T47D (cell line): ENCODE measurements around the gene XCR1.

Source experiments
- DNase-seq, 2 experiments: peaks; one replicate each; pipeline versions ENCODE4 v3.0.0 to v3.0.0-alpha.2; 2011 to 2012; ENCODE audit warnings: low read depth in 1 of 2, low spot score in 1 of 2
- JUND ChIP-seq: IDR thresholded peaks from 2 replicates; pipeline ENCODE4 v1.6.1; 2012; ENCODE audit warnings: low read depth
- in situ Hi-C: cut with HindIII; loops from 2 replicates; pipeline ENCODE4 v1.10.0; 2016; ENCODE audit warnings: low sequenced_read_pairs, low pct_unique_long_range_greater_than_20kb

The XCR1 gene

GRCh38 chr3:46027021-46027705, at the start of gene XCR1:
XCR1 (minus strand) TSS chr3:46027483; CDS start chr3:46021947, 5,536 bp downstream.
- no peak for DNase-seq
- in situ Hi-C loops, result no loop called here
- TF ChIP-seq JUND, result no peak

- in situ Hi-C loops, result no loop called here
- DNase-seq, result peak in 1 of 2 experiments; percentile 45
These were observed 49.3 kb upstream of the XCR1 start for GRCh38 chr3:46076606-46077005.

GRCh38 chr3:46075816-46076215, 48.5 kb upstream of the XCR1 start:
- in situ Hi-C loops, result no loop called here
- no peak for DNase-seq
- TF ChIP-seq JUND, result no peak

More at GRCh38 chr3:46076606-46077005, 49.3 kb upstream of the XCR1 start:
- TF ChIP-seq JUND, result no peak

- no peak for TF ChIP-seq JUND
- in situ Hi-C loops, result no loop called here
- DNase-seq, result no peak
These were observed 44.1 kb upstream of the XCR1 start for GRCh38 chr3:46071222-46071858.

DNA sequence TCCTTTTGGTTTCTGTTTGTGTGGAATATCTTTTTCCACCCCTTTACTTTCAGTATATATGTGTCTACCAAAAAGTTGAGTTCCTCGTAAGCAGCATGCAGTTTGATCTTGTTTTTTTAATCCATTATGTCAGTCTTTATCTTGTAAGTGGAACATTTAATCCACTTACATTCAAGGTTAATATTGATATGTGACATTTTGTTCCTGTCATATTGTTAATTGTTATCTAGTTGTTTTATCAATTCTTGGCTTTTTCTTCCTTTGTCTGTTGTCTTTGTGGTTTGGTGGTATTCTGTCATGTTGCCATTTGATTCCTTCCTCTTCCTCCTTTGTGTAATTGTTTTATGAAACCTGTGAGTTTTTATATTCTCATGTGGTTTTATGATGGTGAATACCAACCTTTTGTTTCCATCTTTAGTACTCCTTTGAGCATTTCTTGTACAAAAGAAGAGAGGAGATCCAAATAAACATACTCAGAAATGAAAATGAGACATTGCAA, 43.4 kb upstream of the XCR1 start:
- TF ChIP-seq JUND, result no peak
- DNase-seq, result no peak
- in situ Hi-C loops, result no loop called here

DNA sequence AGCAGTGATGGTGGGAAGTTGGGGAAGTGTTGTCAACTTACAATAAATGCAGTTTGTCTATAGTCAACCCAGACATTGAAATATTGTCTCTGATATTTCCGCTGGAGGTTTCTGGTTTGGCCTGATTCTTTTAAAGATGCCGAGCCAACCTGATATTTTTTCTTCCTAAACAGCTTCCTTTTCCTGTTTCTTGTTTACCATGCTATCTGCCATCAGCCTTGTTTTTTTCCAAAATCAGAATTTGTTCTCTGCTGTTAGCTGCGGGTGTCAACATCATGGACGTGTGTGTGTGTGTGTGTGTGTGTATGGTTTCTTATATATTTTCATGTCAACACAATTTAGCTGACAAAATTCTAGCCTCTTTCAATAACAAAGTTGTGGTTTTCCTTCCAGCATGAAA, 41.2 kb upstream of the XCR1 start:
- no peak for DNase-seq
- in situ Hi-C loops, result no loop called here
- TF ChIP-seq JUND, result no peak

DNA sequence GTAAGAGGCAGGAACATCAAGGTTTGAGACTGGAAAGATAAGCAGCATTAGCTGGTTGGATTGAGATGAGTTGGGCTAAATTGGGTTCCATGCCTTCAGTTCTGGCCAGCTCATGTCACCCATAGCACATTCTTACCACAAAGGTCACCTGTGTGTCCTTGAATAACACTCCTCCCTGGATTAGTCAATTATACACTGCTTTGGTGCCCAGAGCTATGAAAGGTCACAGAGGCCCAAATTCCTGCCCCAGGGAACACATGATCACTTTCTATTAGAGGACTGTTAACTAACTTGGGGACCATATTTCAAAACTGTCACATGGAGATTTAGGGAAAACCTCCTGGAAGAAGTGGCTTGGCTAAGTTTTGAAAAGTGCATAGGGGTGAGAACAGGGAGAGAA, 40.1 kb upstream of the XCR1 start:
- TF ChIP-seq JUND, result no peak
- no peak for DNase-seq
- in situ Hi-C loops, result no loop called here

DNA sequence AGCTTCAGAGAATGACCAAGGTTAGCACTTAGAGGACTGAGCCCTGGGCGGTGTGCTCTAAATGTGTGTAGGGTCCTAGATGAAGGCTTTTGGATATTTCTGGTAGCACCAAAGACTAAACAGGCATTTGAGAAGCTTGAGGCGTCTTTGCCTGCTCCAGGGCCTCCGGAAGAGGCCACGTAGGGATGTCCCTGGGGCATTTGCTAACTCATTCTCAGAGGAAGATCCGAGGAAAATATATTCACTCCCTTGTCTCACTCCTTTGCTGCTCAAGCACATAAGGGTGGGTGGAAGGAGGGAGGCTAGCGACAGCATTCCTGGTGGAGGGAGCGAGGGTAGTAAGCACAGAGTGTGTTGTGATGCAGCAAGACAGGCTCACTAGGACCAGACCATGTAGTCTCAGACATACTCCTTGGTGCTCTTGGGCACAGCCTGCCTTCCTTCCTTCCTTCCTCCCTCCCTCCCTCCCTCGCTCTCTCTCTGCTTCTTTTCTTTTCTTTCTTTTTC, 38.5 kb upstream of the XCR1 start:
- in situ Hi-C loops, result no loop called here
- no peak for TF ChIP-seq JUND
- DNase-seq, result no peak

DNA sequence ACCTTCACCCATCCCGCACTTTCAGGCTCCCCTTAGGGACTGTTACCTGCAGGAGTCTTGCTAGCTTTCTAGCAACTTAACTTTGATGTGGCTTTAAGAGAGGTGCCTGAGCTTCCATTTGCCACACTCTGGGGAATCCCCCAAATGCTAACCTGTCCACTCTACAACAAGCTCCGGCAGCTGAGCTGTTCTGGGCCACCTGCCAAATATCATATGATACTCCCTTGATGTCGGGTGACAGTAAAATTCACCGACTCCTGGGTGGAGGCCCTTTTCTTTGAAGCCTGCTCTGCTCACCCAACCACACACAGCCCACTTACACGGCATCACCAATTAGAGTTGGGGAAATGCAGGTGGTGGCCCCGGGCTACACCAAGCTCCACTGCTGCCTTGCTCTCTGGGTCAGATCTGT, 38.0 kb upstream of the XCR1 start:
- no peak for DNase-seq
- no peak for TF ChIP-seq JUND
- in situ Hi-C loops, result no loop called here

- TF ChIP-seq JUND, result no peak
- in situ Hi-C loops, result no loop called here
- DNase-seq, result no peak
These were observed 35.4 kb upstream of the XCR1 start for GRCh38 chr3:46062679-46063078.

- no peak for TF ChIP-seq JUND
- no peak for DNase-seq
- in situ Hi-C loops, result no loop called here
These were observed 34.6 kb upstream of the XCR1 start for GRCh38 chr3:46061887-46062286.

DNA sequence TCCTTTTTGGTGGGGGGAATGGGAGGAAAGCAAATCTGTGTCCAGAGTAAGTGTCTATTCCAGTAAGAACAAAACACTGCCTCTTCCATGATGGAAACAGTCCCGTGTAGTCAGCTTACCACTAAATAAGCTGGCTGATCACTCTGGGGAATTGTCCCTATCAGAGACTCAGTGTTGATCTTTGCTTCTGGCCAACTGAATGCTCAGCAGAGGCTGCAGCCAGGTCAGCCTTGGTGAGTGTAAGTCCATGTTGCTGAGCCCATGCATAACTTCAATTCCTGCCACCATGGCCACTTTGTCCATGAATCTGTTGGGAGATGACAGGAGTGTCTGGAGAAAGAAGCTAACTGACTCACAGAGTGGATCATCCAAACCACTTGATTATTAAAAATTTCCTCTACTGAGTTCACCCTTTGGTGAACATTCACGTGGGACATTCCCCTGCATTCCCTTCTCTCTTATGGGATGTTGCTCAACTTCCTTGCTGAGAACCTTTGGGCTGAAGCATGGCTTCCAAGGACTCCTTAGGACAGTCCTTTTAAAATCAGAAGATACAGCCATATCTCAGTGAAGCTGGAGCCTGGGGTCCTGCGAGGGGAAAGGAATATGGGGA, 33.9 kb upstream of the XCR1 start:
- in situ Hi-C loops, result no loop called here
- DNase-seq, result no peak
- TF ChIP-seq JUND, result no peak

DNA sequence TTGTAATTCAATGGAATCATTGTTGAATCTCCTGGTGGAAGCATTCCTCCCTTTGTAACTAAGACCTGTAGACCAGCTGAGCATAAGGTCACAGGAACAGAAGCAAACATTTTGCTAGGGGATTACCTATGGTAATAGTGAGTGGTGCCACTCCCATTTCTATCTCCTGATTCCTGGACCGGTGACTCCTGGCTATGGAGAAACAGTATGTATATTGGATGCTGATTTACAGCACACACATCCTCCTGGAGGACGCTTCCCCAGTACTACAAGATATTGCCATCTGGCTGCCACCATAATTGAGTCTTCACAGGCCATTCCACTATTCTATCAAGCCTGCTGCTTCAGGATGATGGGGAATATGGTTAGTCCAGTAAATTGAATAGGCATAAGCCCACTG, 33.3 kb upstream of the XCR1 start:
- no peak for TF ChIP-seq JUND
- no peak for DNase-seq
- in situ Hi-C loops, result no loop called here
